HFFc6 (cell line): ENCODE measurements around the gene TUSC2. TPM values are rescaled to one million over a fixed set of nuclear protein-coding genes. Genes with fewer than 3 reads are reported as not detected.
"Not testable (repeated sequence)": the region's sequence is repeated elsewhere in the genome, so short reads cannot be mapped to it uniquely, and the experiment has no call there.

Source experiments
- DNase-seq: peaks from one replicate; pipeline ENCODE4 v3.0.0-alpha.2; 2018
- H3K27ac Mint-ChIP-seq: 2 replicates; pipeline ENCODE4 v1.8.0; 2020; ENCODE audit warnings: mild to moderate bottlenecking, mixed read lengths
- H3K27me3 Mint-ChIP-seq: 2 replicates; pipeline ENCODE4 v1.8.0; 2021; ENCODE audit warnings: mild to moderate bottlenecking, moderate library complexity, mixed read lengths; ENCODE audit not compliant: insufficient read depth
- H3K36me3 Mint-ChIP-seq: 2 replicates; pipeline ENCODE4 v1.8.0; 2021; ENCODE audit warnings: low read depth, mixed read lengths
- H3K4me1 Mint-ChIP-seq: 2 replicates; pipeline ENCODE4 v1.8.0; 2020; ENCODE audit warnings: low read depth, mixed read lengths
- H3K4me3 Mint-ChIP-seq: 2 replicates; pipeline ENCODE4 v1.8.0; 2020; ENCODE audit warnings: mild to moderate bottlenecking, moderate library complexity, mixed read lengths
- H3K9me3 Mint-ChIP-seq: 2 replicates; pipeline ENCODE4 v1.8.0; 2020; ENCODE audit warnings: mild to moderate bottlenecking, mixed read lengths
- total RNA-seq, 6 experiments: library from RNA; stranded (reverse); fragmentation: NEBNext Ultra II Directional; extraction: Animal tissue kit (Norgen Biotek cat#: 25700); gene quantifications; 2 replicates in 1 of 6; 3 replicates in 5 of 6; pipeline ENCODE4 v1.2.3, GENCODE V29; 2021
- TF ChIP-seq, protein P1 (sequence below): fragments of 200-600 bp; sonication (generic); IDR thresholded peaks from 2 replicates; pipeline ENCODE4 v1.5.0; 2021; ENCODE audit warnings: antibody characterized with exemption, mild to moderate bottlenecking

The TUSC2 gene
- total RNA-seq, 6 experiments from 2014 or later = 23.9 to 34.2 (median 26.8) TPM

DNA sequence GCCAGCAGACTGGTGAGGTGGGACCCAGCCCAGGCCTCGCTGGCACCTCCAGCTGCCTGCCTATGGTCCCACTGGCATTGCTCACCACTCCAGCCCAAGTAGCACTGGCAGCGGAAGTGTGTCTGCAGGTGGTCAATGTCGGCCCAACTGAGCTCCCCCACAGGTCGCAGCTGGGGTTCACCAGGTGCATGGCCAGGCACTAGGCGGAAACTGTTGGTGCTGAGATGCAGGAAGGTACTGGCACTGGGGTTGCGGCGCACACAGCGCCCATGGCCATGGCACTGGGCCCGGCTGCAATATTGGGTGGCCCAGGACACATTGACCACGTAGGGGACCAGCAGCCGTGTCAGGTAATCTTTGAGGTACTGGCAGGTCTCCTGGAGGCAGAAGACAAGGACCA is 9.9 kb downstream of the TUSC2 start:
- no peak for DNase-seq
- Mint-ChIP-seq H3K9me3 (no peaks in the 10 kb centered on the region), H3K4me1 (peaks cover 28% of the 10 kb centered on the region), H3K36me3 (peaks cover 12% of the 10 kb centered on the region), H3K27ac (no peak overlapping the region), H3K4me3 (no peak overlapping the region), H3K27me3 (peaks cover 2% of the 10 kb centered on the region)
- TF ChIP-seq, protein P1, sequence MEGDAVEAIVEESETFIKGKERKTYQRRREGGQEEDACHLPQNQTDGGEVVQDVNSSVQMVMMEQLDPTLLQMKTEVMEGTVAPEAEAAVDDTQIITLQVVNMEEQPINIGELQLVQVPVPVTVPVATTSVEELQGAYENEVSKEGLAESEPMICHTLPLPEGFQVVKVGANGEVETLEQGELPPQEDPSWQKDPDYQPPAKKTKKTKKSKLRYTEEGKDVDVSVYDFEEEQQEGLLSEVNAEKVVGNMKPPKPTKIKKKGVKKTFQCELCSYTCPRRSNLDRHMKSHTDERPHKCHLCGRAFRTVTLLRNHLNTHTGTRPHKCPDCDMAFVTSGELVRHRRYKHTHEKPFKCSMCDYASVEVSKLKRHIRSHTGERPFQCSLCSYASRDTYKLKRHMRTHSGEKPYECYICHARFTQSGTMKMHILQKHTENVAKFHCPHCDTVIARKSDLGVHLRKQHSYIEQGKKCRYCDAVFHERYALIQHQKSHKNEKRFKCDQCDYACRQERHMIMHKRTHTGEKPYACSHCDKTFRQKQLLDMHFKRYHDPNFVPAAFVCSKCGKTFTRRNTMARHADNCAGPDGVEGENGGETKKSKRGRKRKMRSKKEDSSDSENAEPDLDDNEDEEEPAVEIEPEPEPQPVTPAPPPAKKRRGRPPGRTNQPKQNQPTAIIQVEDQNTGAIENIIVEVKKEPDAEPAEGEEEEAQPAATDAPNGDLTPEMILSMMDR = no peak

DNA sequence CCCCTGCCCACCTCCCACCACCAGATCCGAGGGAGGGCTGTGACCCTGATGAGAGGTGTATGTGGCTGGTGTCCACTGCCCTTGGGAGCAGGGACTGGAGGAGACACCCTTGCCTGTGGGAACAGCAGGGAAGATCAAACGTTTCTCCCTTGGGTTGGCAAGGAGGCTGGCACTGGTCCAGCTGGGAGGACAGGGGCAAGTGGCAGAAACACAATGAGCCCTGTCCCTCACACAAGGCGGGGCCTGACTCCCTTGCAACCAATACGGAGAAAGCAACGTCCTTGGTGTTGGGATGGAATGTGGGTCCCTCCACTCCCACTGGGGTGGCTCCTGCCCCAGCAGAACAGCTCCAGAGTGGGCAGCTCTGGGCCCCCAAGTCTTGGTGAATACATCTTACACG is 10.7 kb downstream of the TUSC2 start:
- Mint-ChIP-seq H3K27me3 (peaks cover 2% of the 10 kb centered on the region), H3K27ac (no peak overlapping the region), H3K9me3 (no peaks in the 10 kb centered on the region), H3K36me3 (peaks cover 12% of the 10 kb centered on the region), H3K4me3 (no peak overlapping the region), H3K4me1 (peaks cover 28% of the 10 kb centered on the region)
- TF ChIP-seq, protein P1 = no peak
- no peak for DNase-seq

DNA sequence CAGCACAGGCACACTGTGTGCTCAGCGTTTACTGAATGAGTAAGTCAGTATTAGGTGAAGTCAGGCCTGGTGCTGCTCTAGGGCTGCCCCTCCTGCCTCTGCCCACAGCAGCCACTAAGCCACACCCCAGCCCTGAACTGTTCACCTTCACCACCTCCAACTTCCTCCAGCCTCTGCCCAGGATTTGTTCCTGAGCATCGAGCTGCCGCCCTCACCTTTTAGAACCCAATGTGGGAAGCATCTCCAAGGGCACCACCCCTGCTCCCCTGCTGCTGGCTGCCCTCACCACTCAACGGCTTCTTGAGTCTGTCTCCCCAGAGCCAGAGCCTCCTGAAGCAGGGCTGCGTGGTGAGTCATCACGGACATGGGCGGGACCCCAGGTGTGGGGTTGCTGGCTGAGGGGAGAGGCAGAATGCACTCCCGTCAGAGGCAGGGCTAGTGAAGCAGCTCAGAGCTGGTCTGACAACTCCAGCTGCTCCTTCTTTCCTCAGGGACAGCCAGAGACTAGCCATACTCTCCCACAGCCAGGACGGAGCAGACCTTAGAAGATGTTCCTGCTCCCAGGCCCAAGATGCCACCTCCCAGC is 11.3 kb downstream of the TUSC2 start:
- no peak for DNase-seq
- peaks cover 28% of the 10 kb centered on the region for H3K4me1 Mint-ChIP-seq
- H3K9me3 Mint-ChIP-seq = no peaks in the 10 kb centered on the region
- no peak overlapping the region for H3K4me3 Mint-ChIP-seq
- H3K27me3 Mint-ChIP-seq = peaks cover 2% of the 10 kb centered on the region
- H3K27ac Mint-ChIP-seq = no peak overlapping the region; the same call in 1 of the 2 replicates
- H3K36me3 Mint-ChIP-seq = peaks cover 12% of the 10 kb centered on the region
- TF ChIP-seq, protein P1 = no peak

DNA sequence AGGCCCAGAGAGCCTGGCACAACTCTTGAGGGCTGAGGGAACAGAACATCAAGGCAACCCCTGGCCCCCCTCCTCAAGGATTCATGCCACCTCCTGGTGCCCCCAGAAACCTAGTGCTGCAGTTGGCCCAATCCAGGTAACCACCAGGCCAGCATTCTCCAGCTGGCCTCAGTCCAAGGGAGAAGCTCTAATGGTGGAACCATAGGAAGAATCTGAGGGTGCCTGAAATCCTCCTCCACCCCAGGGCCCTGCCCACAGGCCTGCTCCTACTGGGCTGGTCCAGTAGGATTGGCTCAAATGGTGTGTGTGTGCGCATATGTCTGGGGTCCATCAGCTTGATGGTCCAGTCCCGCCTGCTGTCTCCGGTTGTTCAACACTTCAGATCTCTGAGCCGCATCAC is 13.2 kb downstream of the TUSC2 start:
- Mint-ChIP-seq H3K36me3 (peaks cover 12% of the 10 kb centered on the region), H3K4me3 (no peak overlapping the region), H3K9me3 (0 out of 2 replicates have a peak, but pooled peaks cover 2% of the 10 kb centered on the region), H3K27ac (no peak overlapping the region), H3K27me3 (no peaks in the 10 kb centered on the region; the same call in 1 of the 2 replicates), H3K4me1 (peaks cover 20% of the 10 kb centered on the region)
- TF ChIP-seq, protein P1 = no peak
- DNase-seq = no peak

DNA sequence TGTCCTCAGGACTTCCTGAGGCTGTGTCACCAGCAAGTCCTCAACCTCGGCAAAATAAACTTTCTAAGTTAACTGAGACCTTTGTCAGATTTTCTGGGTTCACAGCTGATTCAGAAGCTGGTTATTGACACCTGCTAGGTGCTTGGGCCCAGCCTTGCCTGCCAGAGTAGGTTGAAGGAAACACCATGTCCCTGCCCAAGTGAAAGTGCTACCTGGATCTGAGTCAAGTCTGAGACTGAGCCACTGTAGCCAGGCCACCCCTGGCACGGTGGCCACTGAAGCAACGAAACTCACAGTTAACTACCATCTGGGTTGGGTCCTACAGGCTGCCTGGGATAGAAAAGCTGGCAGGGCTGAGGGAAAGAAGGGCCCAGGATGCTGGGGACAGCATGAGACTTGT is 13.7 kb downstream of the TUSC2 start:
- no peak for DNase-seq
- no peak overlapping the region for H3K4me3 Mint-ChIP-seq
- peaks cover 12% of the 10 kb centered on the region for H3K36me3 Mint-ChIP-seq
- no peak overlapping the region; the same call in 1 of the 2 replicates for H3K27ac Mint-ChIP-seq
- 0 out of 2 replicates have a peak, but pooled peaks cover 5% of the 10 kb centered on the region for H3K9me3 Mint-ChIP-seq
- H3K27me3 Mint-ChIP-seq = no peaks in the 10 kb centered on the region; the same call in 1 of the 2 replicates
- H3K4me1 Mint-ChIP-seq = peaks cover 18% of the 10 kb centered on the region
- TF ChIP-seq, protein P1 = no peak

DNA sequence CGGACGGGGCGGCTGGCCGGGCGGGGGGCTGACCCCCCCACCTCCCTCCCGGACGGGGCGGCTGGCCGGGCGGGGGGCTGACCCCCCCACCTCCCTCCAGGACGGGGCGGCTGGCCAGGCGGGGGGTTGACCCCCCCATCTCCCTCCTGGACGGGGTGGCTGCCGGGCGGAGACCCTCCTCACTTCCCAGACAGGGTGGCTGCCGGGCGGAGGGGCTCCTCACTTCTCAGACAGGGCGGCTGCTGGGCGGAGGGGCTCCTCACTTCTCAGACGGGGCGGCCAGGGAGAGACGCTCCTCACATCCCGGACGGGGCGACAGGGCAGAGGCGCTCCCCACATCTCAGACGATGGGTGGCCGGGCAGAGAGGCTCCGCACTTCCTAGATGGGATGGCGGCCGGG is 16.0 kb downstream of the TUSC2 start:
- H3K27ac Mint-ChIP-seq, DNase-seq, H3K4me3 Mint-ChIP-seq, H3K9me3 Mint-ChIP-seq, H3K27me3 Mint-ChIP-seq: not testable (repeated sequence)
- Mint-ChIP-seq H3K36me3 (peaks cover 12% of the 10 kb centered on the region), H3K4me1 (peaks cover 15% of the 10 kb centered on the region)
